Prostate gland (tissue), 2 donors: ENCODE measurements around the gene HRAS. TPM values are rescaled to one million over a fixed set of nuclear protein-coding genes. Genes with fewer than 3 reads are reported as not detected.

ENCODE experiments used
- DNase-seq: peaks from one replicate; pipeline ENCODE4 v3.0.0-alpha.2; 2019; ENCODE audit warnings: low spot score
- H3K27ac ChIP-seq, 2 donors: fragments of 200-600 bp; sonication (generic); 2 replicates each; pipeline ENCODE4 v1.5.1; 2017 to 2019
- H3K27me3 ChIP-seq: fragments of 200-600 bp; sonication (generic); replicated peaks from 2 replicates; pipeline ENCODE4 v1.5.1; 2019; ENCODE audit not compliant: insufficient read depth
- H3K36me3 ChIP-seq, 2 donors: fragments of 200-600 bp; sonication (generic); 1 replicate in 1 of 2; 2 replicates in 1 of 2; pipeline versions ENCODE4 v1.5.1 to v1.8.1; 2017 to 2019
- H3K4me1 ChIP-seq: fragments of 200-600 bp; sonication (generic); replicated peaks from 2 replicates; pipeline ENCODE4 v1.5.1; 2019
- H3K4me3 ChIP-seq, 2 donors: fragments of 200-600 bp; sonication (generic); 2 replicates each; pipeline ENCODE4 v1.5.1; 2017 to 2019
- H3K9me3 ChIP-seq: fragments of 200-600 bp; sonication (generic); 2 replicates; pipeline ENCODE4 v1.5.1; 2017
- POLR2A ChIP-seq: fragments of 450-650 bp; IDR thresholded peaks from one replicate; pipeline ENCODE4 v1.6.1; 2016; ENCODE audit warnings: antibody characterized with exemption, mild to moderate bottlenecking
- POLR2AphosphoS5 ChIP-seq: sonication (generic); formaldehyde crosslinking; IDR thresholded peaks from one replicate; pipeline ENCODE4 v1.6.1; 2017; ENCODE audit warnings: antibody characterized with exemption
- WGBS: methylation state at CpG from one replicate; pipeline ENCODE4 v1.1.5; 2018; 5-methylcytosine and 5-hydroxymethylcytosine counted together
- intact Hi-C: fragments of 100-400 bp; cut with DNase I; formaldehyde crosslinking; loops from one replicate; pipeline ENCODE4 v1.14.2; 2022
- total RNA-seq, 2 donors: library from RNA; depleted of rRNA; stranded (reverse); fragments of >200 nt; gene quantifications; one replicate each; pipeline ENCODE4 v1.1.0, GENCODE V29; 2016
- TF ChIP-seq, protein P1 (sequence below), 4 experiments: fragments of 200-600 bp in 2 of 4; fragments of 450-650 bp in 2 of 4; sonication (generic) in 2 of 4; IDR thresholded peaks; 1 replicate in 3 of 4; 2 replicates in 1 of 4; pipeline ENCODE4 v1.5.1; 2016 to 2019; ENCODE audit warnings: antibody characterized with exemption in 4 of 4, mild to moderate bottlenecking in 2 of 4, moderate library complexity in 2 of 4

Gene HRAS
- total RNA-seq, 2 donors from 2014 or later, result 47.0 to 62.8 TPM

GRCh38 chr11:501001-501682 is 34.2 kb downstream of the HRAS start:
- H3K4me1 ChIP-seq, result peaks cover 8% of the 10 kb centered on the region
- DNase-seq, result no peak
- no peaks in the 10 kb centered on the region for H3K9me3 ChIP-seq
- H3K4me3 ChIP-seq, result no peak overlapping the region
- no peaks in the 10 kb centered on the region for H3K27me3 ChIP-seq
- peaks cover 17 to 38% of the 10 kb centered on the region in 2 donors for H3K36me3 ChIP-seq
- H3K27ac ChIP-seq, result no peak overlapping the region
- TF ChIP-seq, protein P1, sequence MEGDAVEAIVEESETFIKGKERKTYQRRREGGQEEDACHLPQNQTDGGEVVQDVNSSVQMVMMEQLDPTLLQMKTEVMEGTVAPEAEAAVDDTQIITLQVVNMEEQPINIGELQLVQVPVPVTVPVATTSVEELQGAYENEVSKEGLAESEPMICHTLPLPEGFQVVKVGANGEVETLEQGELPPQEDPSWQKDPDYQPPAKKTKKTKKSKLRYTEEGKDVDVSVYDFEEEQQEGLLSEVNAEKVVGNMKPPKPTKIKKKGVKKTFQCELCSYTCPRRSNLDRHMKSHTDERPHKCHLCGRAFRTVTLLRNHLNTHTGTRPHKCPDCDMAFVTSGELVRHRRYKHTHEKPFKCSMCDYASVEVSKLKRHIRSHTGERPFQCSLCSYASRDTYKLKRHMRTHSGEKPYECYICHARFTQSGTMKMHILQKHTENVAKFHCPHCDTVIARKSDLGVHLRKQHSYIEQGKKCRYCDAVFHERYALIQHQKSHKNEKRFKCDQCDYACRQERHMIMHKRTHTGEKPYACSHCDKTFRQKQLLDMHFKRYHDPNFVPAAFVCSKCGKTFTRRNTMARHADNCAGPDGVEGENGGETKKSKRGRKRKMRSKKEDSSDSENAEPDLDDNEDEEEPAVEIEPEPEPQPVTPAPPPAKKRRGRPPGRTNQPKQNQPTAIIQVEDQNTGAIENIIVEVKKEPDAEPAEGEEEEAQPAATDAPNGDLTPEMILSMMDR (IDR thresholded peaks at IDR 0.05), result no peak
- TF ChIP-seq POLR2A (no peak), POLR2AphosphoS5 (no peak)
- intact Hi-C loops, result loop anchor here (10.0 kb wide), 1 partner anchor 266 kb away; the partner anchor contains the start of genes PSMD13 and SIRT3
- whole genome bisulfite sequencing, result 87% methylated on average over 24 of the region's 24 CpGs

DNA sequence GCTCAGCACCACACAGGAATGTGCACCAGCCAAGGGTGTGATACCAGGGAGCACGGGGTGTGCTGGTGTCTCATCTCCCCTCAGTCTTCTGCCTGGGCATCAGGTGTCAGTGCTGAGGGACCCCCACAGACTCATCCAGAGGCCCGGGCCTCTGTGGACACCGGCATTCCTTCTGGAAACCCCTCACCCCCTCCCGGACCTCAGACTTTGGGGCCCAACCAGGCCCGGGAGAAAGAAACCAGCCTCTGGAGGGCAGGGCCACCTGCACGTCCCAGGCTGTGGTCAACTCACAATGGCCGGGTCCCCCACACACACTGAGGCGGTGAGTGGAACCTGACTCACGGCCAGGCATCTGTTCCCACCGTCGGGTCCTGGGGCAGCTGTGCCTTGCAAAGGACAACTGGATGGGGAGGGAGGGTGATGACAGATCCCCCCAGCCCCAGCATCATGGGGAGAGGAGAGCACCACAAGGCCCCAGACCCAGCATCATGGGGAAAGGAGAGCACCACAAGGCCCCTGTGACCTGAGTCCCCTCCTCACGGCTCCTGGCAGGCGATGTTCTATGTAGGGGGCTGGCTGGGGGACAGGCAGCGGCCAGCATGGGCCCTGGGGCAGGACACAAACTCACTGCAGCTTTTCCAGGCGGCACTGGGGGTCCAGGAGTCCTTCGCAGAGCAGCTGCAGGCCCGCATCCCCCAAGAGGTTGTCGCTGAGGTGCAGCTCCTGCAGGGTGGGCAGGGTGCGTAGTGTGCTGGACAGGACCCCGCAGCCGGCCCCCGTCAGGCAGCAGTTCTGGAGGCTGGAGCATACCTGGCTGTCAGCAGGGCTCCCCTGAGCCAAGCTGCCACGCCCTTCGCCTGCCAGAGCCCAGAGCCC is 35.9 kb downstream of the HRAS start:
- Histone ChIP-seq H3K4me3 (no peak overlapping the region), H3K4me1 (no peaks in the 10 kb centered on the region), H3K36me3 (peaks cover 17 to 44% of the 10 kb centered on the region in 2 donors), H3K27me3 (no peaks in the 10 kb centered on the region), H3K27ac (no peak overlapping the region), H3K9me3 (no peaks in the 10 kb centered on the region)
- WGBS, result 92% methylated on average over 24 of the region's 24 CpGs
- intact Hi-C loops, result loop anchor here (10.0 kb wide), 1 partner anchor 265 kb away; the partner anchor contains the start of genes PSMD13 and SIRT3
- no peak for TF ChIP-seq POLR2A
- no peak for TF ChIP-seq POLR2AphosphoS5
- TF ChIP-seq, protein P1 (IDR thresholded peaks at IDR 0.05), result no peak
- DNase-seq, result no peak

DNA sequence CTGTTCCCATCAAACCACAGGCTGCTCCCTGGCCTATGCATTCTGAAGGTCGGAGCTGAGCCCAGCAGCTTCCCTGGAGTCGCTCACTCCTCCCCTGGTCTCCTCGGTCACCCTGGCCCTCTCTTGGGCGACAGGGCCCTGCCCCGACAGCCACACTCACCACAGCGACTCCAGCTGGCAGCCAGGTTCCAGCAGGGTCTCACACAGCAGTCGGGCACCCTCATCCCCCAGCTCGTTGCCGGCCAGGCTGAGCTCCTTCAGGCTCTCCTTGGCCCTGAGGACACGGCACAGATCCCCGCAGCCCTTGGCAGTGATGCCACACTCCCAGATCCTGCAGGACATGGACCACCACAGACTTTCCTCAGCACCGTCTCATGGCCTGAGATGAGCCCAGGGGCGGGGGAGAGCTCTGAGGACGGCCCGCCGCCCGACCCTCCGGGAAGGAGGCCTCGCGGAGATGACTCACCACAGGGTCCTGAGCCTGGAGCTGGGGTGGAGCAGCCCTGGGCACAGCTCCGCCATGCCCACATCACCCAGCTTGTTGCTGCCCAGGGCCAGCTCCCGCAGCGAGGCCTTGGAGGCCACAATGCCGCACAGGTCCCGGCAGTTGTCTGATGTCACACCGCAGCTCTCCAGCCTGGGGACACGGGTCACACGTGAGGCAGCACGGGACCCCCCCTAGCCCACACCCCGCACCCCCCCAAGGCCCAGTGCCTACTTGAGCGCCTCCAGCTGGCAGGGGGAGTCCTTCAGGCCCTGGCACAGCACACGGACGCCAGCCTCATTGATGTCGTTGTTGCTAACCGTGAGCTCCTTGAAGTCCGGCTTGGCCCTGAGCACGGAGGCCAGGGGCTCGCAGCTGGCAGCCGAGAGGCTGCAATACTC is 36.8 kb downstream of the HRAS start:
- Histone ChIP-seq H3K27me3 (no peaks in the 10 kb centered on the region), H3K4me1 (no peaks in the 10 kb centered on the region), H3K4me3 (no peak overlapping the region), H3K9me3 (no peaks in the 10 kb centered on the region), H3K27ac (no peak overlapping the region), H3K36me3 (peaks cover 17 to 47% of the 10 kb centered on the region in 2 donors)
- no peak for TF ChIP-seq POLR2AphosphoS5
- TF ChIP-seq POLR2A, result no peak
- TF ChIP-seq, protein P1 (IDR thresholded peaks at IDR 0.05), result no peak
- no peak for DNase-seq
- WGBS, result 94% methylated on average over 38 of the region's 39 CpGs
- intact Hi-C loops, result no loop called here

DNA sequence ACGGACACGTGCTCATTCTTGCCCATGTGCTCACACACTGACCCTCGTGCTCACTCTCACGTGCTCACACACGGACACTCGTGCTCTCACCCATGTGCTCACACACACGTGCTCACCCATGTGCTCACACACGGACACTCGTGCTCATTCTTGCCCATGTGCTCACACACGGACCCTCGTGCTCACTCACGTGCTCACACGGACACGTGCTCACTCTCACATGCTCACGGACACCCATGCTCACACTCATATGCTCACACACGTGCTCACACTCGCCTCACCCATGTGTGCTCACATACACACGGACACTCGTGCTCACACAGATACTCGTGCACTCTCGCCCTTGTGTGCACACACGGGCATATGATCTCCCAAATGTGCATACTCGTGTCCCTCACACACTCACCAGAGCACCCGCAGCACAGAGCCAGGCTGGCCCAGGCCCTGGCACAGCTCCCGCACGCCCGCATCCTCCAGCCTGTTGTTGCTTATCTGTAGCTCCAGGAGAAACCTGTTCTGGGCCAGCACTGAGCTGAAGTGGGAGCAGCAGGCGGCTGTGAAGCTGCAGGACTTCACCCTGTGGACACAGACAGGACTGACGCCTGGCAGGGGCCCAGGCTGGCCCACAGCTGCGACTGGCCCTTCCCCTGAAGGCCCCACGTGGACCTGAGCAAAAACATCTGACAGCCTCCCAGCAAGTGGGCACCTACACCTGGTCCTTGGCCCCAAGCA is 37.6 kb downstream of the HRAS start:
- TF ChIP-seq POLR2AphosphoS5 (no peak), POLR2A (no peak)
- TF ChIP-seq, protein P1 (IDR thresholded peaks at IDR 0.05), result no peak
- Histone ChIP-seq H3K27me3 (no peaks in the 10 kb centered on the region), H3K4me3 (no peak overlapping the region), H3K36me3 (peaks cover 17 to 47% of the 10 kb centered on the region in 2 donors), H3K27ac (no peak overlapping the region), H3K4me1 (no peaks in the 10 kb centered on the region), H3K9me3 (no peaks in the 10 kb centered on the region)
- 98% methylated on average over 28 of the region's 31 CpGs for WGBS
- intact Hi-C loops, result no loop called here
- no peak for DNase-seq
